ENCODE data around the gene SLC38A5. TPM values are rescaled to one million over a fixed set of nuclear protein-coding genes. Genes with fewer than 3 reads are reported as not detected.
"Not testable (repeated sequence)": the region's sequence is repeated elsewhere in the genome, so short reads cannot be mapped to it uniquely, and the experiment has no call there.

SLC38A5 gene
- 4.5 TPM for total RNA-seq

GRCh38 chrX:48470110-48470832, at the start of gene SLC38A5:
SLC38A5 (minus strand) TSS chrX:48470260; CDS start chrX:48467924, 2,336 bp downstream.
- Histone ChIP-seq H3K4me3 (ENCODE audit: low read length) (peak within 1 kb of the TSS; percentile 42), H3K4me1 (ENCODE audit: insufficient read depth, low read length) (peaks cover 21% of the 10 kb centered on the region), H3K27me3 (ENCODE audit: insufficient read depth, low read length) (no peaks in the 10 kb centered on the region), H3K9me3 (ENCODE audit: low read depth, low read length) (no peaks in the 10 kb centered on the region)

- not testable (repeated sequence) for H3K9me3 ChIP-seq (ENCODE audit: low read depth, low read length); H3K4me3 ChIP-seq (ENCODE audit: low read length); H3K27me3 ChIP-seq (ENCODE audit: insufficient read depth, low read length)
- peaks cover 30% of the 10 kb centered on the region for H3K4me1 ChIP-seq (ENCODE audit: insufficient read depth, low read length)
Observed at GRCh38 chrX:48519481-48519880, 49.4 kb upstream of the SLC38A5 start.

DNA sequence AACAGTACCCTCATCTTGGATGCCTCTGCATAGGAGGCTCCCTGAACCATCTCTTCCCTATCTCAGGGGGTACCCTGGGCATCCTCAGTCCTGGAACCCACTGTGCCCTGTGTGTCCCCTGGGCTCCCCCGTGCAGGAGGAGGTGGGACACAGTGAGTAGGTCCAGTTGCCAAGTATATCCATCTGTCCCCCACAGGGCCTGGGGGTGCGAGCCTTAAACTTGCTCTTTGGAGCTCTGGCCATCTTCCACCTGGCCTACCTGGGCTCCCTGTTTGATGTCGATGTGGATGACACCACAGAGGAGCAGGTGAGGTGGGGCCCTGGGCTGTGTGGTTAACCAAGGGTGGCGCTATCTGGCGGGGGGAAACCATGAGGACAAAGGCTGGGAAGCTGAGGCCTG, 46.9 kb upstream of the SLC38A5 start:
- no peak overlapping the region for H3K4me3 ChIP-seq (ENCODE audit: low read length)
- no peaks in the 10 kb centered on the region for H3K27me3 ChIP-seq (ENCODE audit: insufficient read depth, low read length)
- no peaks in the 10 kb centered on the region for H3K9me3 ChIP-seq (ENCODE audit: low read depth, low read length)
- H3K4me1 ChIP-seq (ENCODE audit: insufficient read depth, low read length) = peaks cover 13% of the 10 kb centered on the region

- Histone ChIP-seq H3K27me3 (ENCODE audit: insufficient read depth, low read length) (no peaks in the 10 kb centered on the region), H3K4me3 (ENCODE audit: low read length) (no peak overlapping the region), H3K4me1 (ENCODE audit: insufficient read depth, low read length) (peaks cover 12% of the 10 kb centered on the region), H3K9me3 (ENCODE audit: low read depth, low read length) (no peaks in the 10 kb centered on the region)
Observed at GRCh38 chrX:48516285-48516684, 46.2 kb upstream of the SLC38A5 start.

- Histone ChIP-seq H3K27me3 (ENCODE audit: insufficient read depth, low read length) (no peaks in the 10 kb centered on the region), H3K4me3 (ENCODE audit: low read length) (no peak overlapping the region), H3K4me1 (ENCODE audit: insufficient read depth, low read length) (peaks cover 7% of the 10 kb centered on the region), H3K9me3 (ENCODE audit: low read depth, low read length) (no peaks in the 10 kb centered on the region)
Observed at GRCh38 chrX:48515842-48516241, 45.8 kb upstream of the SLC38A5 start.

DNA sequence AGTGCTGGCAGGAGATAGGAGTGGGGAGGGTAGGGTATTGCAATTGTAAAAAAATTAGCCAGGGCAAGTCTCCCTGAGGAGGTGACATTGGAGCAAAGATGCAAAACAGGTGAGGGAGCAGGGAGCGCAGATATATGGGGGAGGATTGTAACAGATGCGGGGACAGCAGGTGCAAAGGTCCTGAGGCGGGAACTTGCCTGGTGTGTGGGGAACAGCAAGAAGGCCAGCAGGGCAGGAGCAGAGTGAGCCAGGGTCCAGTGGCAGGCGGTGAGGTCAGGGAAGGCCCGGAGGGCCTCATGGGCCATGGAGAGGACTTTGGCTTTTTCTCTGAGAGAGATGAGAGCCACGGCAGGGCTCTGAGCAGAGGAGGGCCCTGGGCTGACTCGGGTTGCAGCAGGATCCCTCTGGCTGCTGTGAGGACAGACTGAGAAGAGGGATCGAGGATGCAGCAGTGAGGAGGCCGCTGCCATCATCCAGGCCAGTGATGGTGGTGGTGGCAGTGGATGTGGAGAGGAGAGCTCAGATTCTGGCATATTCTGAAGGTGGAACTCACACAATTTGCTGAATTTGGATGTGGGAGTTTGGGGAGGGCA, 44.9 kb upstream of the SLC38A5 start:
- H3K4me3 ChIP-seq (ENCODE audit: low read length) = no peak overlapping the region
- H3K4me1 ChIP-seq (ENCODE audit: insufficient read depth, low read length) = peaks cover 2% of the 10 kb centered on the region
- H3K9me3 ChIP-seq (ENCODE audit: low read depth, low read length) = no peaks in the 10 kb centered on the region
- no peaks in the 10 kb centered on the region for H3K27me3 ChIP-seq (ENCODE audit: insufficient read depth, low read length)

DNA sequence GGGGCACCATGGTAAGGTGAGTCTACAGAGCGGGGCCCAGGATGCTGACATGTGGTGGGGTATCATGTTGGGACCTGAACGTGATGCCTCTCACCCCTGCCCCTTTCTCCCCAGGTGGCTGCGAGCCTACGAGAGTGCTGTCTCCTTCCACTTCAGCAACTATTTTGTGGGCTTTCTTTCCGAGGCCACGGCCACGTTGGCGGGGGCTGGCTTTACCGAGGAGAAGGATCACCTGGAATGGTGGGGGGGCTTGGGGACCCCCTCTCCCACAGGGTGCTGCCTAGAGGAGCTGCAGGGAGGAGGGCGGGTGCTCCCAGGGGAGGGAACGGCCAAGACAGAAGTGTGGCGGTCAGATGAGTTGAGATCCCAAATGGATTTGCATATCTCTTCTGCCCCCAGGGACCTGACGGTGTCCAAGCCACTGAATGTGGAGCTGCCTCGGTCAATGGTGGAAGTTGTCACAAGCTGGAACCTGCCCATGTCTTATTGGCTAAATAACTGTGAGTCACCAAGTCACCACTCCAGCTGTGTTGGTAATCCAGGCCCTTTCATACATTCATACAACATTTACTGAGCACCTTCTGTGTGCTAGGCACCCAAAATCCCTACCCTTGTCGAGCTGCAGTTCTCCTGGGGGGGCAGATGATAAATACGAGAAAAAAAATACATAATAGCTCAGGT, 44.2 kb upstream of the SLC38A5 start:
- Histone ChIP-seq H3K4me3 (ENCODE audit: low read length) (no peak overlapping the region), H3K27me3 (ENCODE audit: insufficient read depth, low read length) (no peaks in the 10 kb centered on the region), H3K9me3 (ENCODE audit: low read depth, low read length) (no peaks in the 10 kb centered on the region), H3K4me1 (ENCODE audit: insufficient read depth, low read length) (peaks cover 9% of the 10 kb centered on the region)

DNA sequence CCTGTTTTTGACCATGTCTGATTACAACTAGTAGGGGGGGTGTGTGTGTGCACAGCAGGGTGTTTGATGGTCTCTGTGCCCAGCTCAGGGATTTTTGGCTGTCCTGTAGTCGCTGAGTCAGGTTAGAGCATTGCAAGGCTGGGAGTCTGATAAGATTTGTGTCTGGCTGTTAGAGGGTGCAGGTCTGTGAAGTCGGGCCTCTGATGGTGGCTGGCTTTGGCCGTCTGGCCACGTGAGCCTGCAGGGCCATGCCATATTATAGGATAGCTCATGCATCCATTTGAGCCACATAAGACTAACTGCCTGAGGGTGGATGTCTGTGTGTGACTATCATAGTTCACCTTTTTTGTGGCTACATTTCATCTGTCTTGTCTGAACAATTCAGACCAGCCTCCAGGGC, 43.6 kb upstream of the SLC38A5 start:
- Histone ChIP-seq H3K27me3 (ENCODE audit: insufficient read depth, low read length) (no peaks in the 10 kb centered on the region), H3K4me3 (ENCODE audit: low read length) (no peak overlapping the region), H3K4me1 (ENCODE audit: insufficient read depth, low read length) (peaks cover 11% of the 10 kb centered on the region), H3K9me3 (ENCODE audit: low read depth, low read length) (no peaks in the 10 kb centered on the region)

GRCh38 chrX:48512371-48512935, 42.4 kb upstream of the SLC38A5 start:
- Histone ChIP-seq H3K4me3 (ENCODE audit: low read length) (no peak overlapping the region), H3K9me3 (ENCODE audit: low read depth, low read length) (no peaks in the 10 kb centered on the region), H3K27me3 (ENCODE audit: insufficient read depth, low read length) (no peaks in the 10 kb centered on the region), H3K4me1 (ENCODE audit: insufficient read depth, low read length) (peaks cover 11% of the 10 kb centered on the region)

GRCh38 chrX:48511560-48511959, 41.5 kb upstream of the SLC38A5 start:
- H3K27me3 ChIP-seq (ENCODE audit: insufficient read depth, low read length) = no peaks in the 10 kb centered on the region
- H3K4me3 ChIP-seq (ENCODE audit: low read length) = no peak overlapping the region
- H3K4me1 ChIP-seq (ENCODE audit: insufficient read depth, low read length) = peaks cover 11% of the 10 kb centered on the region
- no peaks in the 10 kb centered on the region for H3K9me3 ChIP-seq (ENCODE audit: low read depth, low read length)

GRCh38 chrX:48509619-48510018, 39.6 kb upstream of the SLC38A5 start:
- H3K9me3 ChIP-seq (ENCODE audit: low read depth, low read length) = no peaks in the 10 kb centered on the region
- H3K4me1 ChIP-seq (ENCODE audit: insufficient read depth, low read length) = peaks cover 11% of the 10 kb centered on the region
- peak overlapping the region; percentile 62 for H3K4me3 ChIP-seq (ENCODE audit: low read length)

GRCh38 chrX:48509245-48509590, 39.2 kb upstream of the SLC38A5 start:
- Histone ChIP-seq H3K4me1 (ENCODE audit: insufficient read depth, low read length) (peaks cover 11% of the 10 kb centered on the region), H3K4me3 (ENCODE audit: low read length) (peak overlapping the region; percentile 62), H3K27me3 (ENCODE audit: insufficient read depth, low read length) (no peaks in the 10 kb centered on the region), H3K9me3 (ENCODE audit: low read depth, low read length) (no peaks in the 10 kb centered on the region)

More at GRCh38 chrX:48509619-48510018, 39.6 kb upstream of the SLC38A5 start:
- H3K27me3 ChIP-seq (ENCODE audit: insufficient read depth, low read length) = no peaks in the 10 kb centered on the region

DNA sequence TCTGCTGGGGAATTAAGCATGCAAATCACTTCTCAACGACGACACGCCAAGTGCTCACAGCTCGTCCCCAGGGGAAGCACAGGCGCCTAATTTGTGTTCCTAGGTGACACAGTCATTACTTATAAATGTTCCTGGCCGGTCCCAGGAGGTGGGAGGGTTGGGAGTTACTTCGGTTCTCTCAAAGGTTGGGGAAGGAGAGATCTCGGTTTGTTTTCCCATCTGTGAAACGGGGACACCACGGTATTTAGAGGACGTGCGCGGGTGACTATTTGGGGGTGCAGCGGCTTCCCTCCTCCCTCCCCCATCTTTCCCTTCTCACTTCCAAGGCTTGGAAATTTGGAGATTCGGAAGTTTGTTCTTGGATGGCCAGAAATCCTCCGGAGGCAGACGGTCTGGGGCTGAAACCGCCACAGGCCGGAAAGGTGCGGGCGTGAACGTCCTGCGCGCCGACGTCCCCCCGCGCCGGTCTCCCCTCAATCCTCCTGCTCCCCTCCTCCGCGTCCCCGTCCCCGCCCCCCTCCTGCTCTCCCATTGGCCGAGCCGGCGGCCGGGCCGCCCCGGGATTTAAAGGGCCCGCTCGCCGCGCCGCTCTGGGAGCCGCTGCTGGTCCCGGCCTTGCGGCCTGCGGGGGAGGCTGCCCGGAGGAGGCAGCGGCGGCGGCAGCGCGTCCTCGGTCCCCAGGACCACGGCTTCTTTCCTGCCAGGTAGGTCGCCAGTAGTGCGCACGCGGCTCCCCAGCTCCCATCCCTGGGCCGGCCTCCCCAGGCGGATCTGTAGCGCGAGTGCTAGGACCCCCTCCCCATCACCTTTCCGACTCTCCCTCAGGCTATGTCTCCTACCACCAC, 38.6 kb upstream of the SLC38A5 start, which contains the start of gene PORCN:
TSS of gene PORCN (plus strand) at position 593 of the 845 bp plus-strand sequence. CDS start 829 bp downstream, outside the sequence.
- peaks cover 11% of the 10 kb centered on the region for H3K4me1 ChIP-seq (ENCODE audit: insufficient read depth, low read length)
- no peaks in the 10 kb centered on the region for H3K9me3 ChIP-seq (ENCODE audit: low read depth, low read length)
- H3K4me3 ChIP-seq (ENCODE audit: low read length) = peak within 1 kb of the TSS; percentile 62
- no peaks in the 10 kb centered on the region for H3K27me3 ChIP-seq (ENCODE audit: insufficient read depth, low read length)

DNA sequence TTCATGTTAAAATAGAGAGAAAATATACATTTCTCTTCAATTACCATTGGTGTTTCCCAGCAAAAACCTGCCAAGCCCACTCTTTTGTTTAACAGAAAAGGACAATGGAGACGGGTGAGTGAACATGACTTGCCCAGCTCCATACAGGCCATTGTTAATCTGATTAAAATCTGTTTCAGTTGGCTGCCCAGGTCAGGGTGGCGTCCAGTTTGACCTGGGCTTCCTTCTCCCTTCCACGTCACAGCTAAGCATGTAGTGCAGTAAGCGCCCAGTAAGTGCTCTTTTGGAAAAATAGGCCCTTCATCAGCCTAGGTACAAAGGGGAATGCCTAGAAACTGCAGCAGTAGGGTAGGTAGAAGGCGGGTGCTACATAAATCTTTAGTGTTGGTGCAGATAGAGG, 37.2 kb upstream of the SLC38A5 start:
- Histone ChIP-seq H3K9me3 (ENCODE audit: low read depth, low read length) (no peaks in the 10 kb centered on the region), H3K4me3 (ENCODE audit: low read length) (no peak overlapping the region), H3K4me1 (ENCODE audit: insufficient read depth, low read length) (peaks cover 11% of the 10 kb centered on the region), H3K27me3 (ENCODE audit: insufficient read depth, low read length) (no peaks in the 10 kb centered on the region)
